ENCODE data around the gene C2CD3. TPM values are rescaled to one million over a fixed set of nuclear protein-coding genes. Genes with fewer than 3 reads are reported as not detected.

Gene C2CD3
- total RNA-seq, 4 donors from 2014 or later, result 28.2 to 46.9 (median 35.1) TPM

- no peak for TF ChIP-seq CTCF (IDR thresholded peaks at IDR 0.05)
- TF ChIP-seq EP300 (IDR thresholded peaks at IDR 0.05), result no peak
- no peak for TF ChIP-seq POLR2A (IDR thresholded peaks at IDR 0.05)
- 85 to 92% methylated on average over 6 of the region's 6 CpGs for WGBS, 2 donors
- DNase-seq (ENCODE audit: low spot score in 2 of 2), result no peak
- Histone ChIP-seq H3K4me1 (peaks cover 0 to 13% (median 9%) of the 10 kb centered on the region in 4 donors), H3K36me3 (peaks cover 0 to 67% (median 0%) of the 10 kb centered on the region in 3 donors), H3K9me3 (no peaks in the 10 kb centered on the region), H3K4me3 (no peak overlapping the region), H3K27me3 (no peaks in the 10 kb centered on the region), H3K27ac (no peak overlapping the region)
Observed at GRCh38 chr11:74007691-74008372, 163.0 kb downstream of the C2CD3 start.

GRCh38 chr11:74006743-74007304, 164.0 kb downstream of the C2CD3 start:
- Histone ChIP-seq H3K4me1 (peaks cover 0 to 13% (median 8%) of the 10 kb centered on the region in 4 donors), H3K9me3 (no peaks in the 10 kb centered on the region), H3K27ac (no peak overlapping the region), H3K27me3 (no peaks in the 10 kb centered on the region), H3K4me3 (no peak overlapping the region), H3K36me3 (peaks cover 0 to 70% (median 0%) of the 10 kb centered on the region in 3 donors)
- no peak for DNase-seq (ENCODE audit: low spot score in 2 of 2)
- WGBS, 2 donors, result 70 to 88% methylated on average over 6 to 7 of the region's 7 CpGs
- TF ChIP-seq POLR2A (IDR thresholded peaks at IDR 0.05) (no peak), CTCF (IDR thresholded peaks at IDR 0.05) (no peak), EP300 (IDR thresholded peaks at IDR 0.05) (no peak)

- Histone ChIP-seq H3K27ac (no peak overlapping the region), H3K36me3 (peaks cover 0 to 70% (median 0%) of the 10 kb centered on the region in 3 donors), H3K4me1 (peaks cover 0 to 13% (median 0%) of the 10 kb centered on the region in 4 donors), H3K4me3 (no peak overlapping the region), H3K27me3 (no peaks in the 10 kb centered on the region), H3K9me3 (no peaks in the 10 kb centered on the region)
- no peak for DNase-seq (ENCODE audit: low spot score in 2 of 2)
- WGBS, 2 donors, result 90 to 94% methylated on average over 24 to 29 of the region's 29 CpGs
- TF ChIP-seq POLR2A (IDR thresholded peaks at IDR 0.05), result no peak
- no peak for TF ChIP-seq EP300 (IDR thresholded peaks at IDR 0.05)
- no peak for TF ChIP-seq CTCF (IDR thresholded peaks at IDR 0.05)
Observed at GRCh38 chr11:74005721-74006517, 164.9 kb downstream of the C2CD3 start.

- H3K36me3 ChIP-seq, result peaks cover 0 to 74% (median 0%) of the 10 kb centered on the region in 3 donors
- H3K27ac ChIP-seq, result no peak overlapping the region
- H3K4me3 ChIP-seq, result no peak overlapping the region
- DNase-seq (ENCODE audit: low spot score in 2 of 2), result no peak
- peaks cover 0 to 7% (median 0%) of the 10 kb centered on the region in 4 donors for H3K4me1 ChIP-seq
- H3K27me3 ChIP-seq, result no peaks in the 10 kb centered on the region
- H3K9me3 ChIP-seq, result no peaks in the 10 kb centered on the region
- TF ChIP-seq POLR2A (IDR thresholded peaks at IDR 0.05) (no peak), CTCF (IDR thresholded peaks at IDR 0.05) (no peak), EP300 (IDR thresholded peaks at IDR 0.05) (no peak)
- WGBS, 2 donors, result 64 to 69% methylated on average over 11 of the region's 11 CpGs
Observed at GRCh38 chr11:74004759-74005615, 165.8 kb downstream of the C2CD3 start.

Data from tibial nerve (tissue), 4 donors.